Daoy (cell line): ENCODE measurements around the gene FKBP5. TPM values are rescaled to one million over a fixed set of nuclear protein-coding genes. Genes with fewer than 3 reads are reported as not detected.
"Not testable (repeated sequence)": the region's sequence is repeated elsewhere in the genome, so short reads cannot be mapped to it uniquely, and the experiment has no call there.

Experiments
- DNase-seq: peaks from one replicate; pipeline ENCODE4 v3.0.0-alpha.2; 2015; ENCODE audit warnings: low read depth
- total RNA-seq: library from RNA; depleted of rRNA; stranded (reverse); fragments of >200 nt; shearing (Covaris generic); gene quantifications from 2 replicates; pipeline ENCODE4 v1.2.3, GENCODE V29; 2014; rRNA removed

The FKBP5 gene
- total RNA-seq, result 6.8 and 10.2 TPM in 2 replicates

GRCh38 chr6:35688605-35689322, at the start of gene FKBP5:
Gene FKBP5, minus strand, starts transcription at chr6:35688915. Its CDS starts 46,091 bp downstream, at chr6:35642824.
- DNase-seq, result peak; percentile 96

GRCh38 chr6:35737413-35738211, 48.9 kb upstream of the FKBP5 start:
- DNase-seq, result peak; percentile 57

GRCh38 chr6:35736982-35737412, 48.3 kb upstream of the FKBP5 start, which contains the start of gene ARMC12:
Gene ARMC12, plus strand, starts transcription at chr6:35737032. Its CDS starts 77 bp downstream, at chr6:35737109.
- DNase-seq, result no peak

GRCh38 chr6:35736253-35736894, 47.7 kb upstream of the FKBP5 start:
- peak; percentile 73 for DNase-seq

- DNase-seq, result no peak
These were observed 46.7 kb upstream of the FKBP5 start for GRCh38 chr6:35735452-35735851.

GRCh38 chr6:35734319-35734718, 45.6 kb upstream of the FKBP5 start:
- not testable (repeated sequence) for DNase-seq

- DNase-seq, result no peak
These were observed 44.9 kb upstream of the FKBP5 start for GRCh38 chr6:35733633-35734032.

GRCh38 chr6:35731736-35732532, 43.2 kb upstream of the FKBP5 start:
- DNase-seq, result peak; percentile 91

- peak; percentile 94 for DNase-seq
These were observed 42.7 kb upstream of the FKBP5 start for GRCh38 chr6:35731414-35731735.

- no peak for DNase-seq
These were observed 42.2 kb upstream of the FKBP5 start for GRCh38 chr6:35730745-35731413.

GRCh38 chr6:35729722-35730121, 41.0 kb upstream of the FKBP5 start:
- DNase-seq, result no peak

- no peak for DNase-seq
These were observed 40.3 kb upstream of the FKBP5 start for GRCh38 chr6:35728683-35729678.

- peak; percentile 96 for DNase-seq
These were observed 39.4 kb upstream of the FKBP5 start for GRCh38 chr6:35727935-35728682.

GRCh38 chr6:35727231-35727934, 38.7 kb upstream of the FKBP5 start:
- peak; percentile 75 for DNase-seq

- DNase-seq, result no peak
These were observed 37.2 kb upstream of the FKBP5 start for GRCh38 chr6:35725721-35726438.

GRCh38 chr6:35725081-35725708, 36.5 kb upstream of the FKBP5 start:
- no peak for DNase-seq

GRCh38 chr6:35724471-35724870, 35.8 kb upstream of the FKBP5 start:
- DNase-seq, result no peak
